ENCODE results near the gene BMPR1B.

The BMPR1B gene

GRCh38 chr4:94757192-94758140, at the start of gene BMPR1B:
BMPR1B (plus strand) TSS chr4:94757955; CDS start chr4:95104425, 346,470 bp downstream.
- no peak for DNase-seq

- DNase-seq = no peak
Measured at GRCh38 chr4:94711635-94712034, 46.1 kb upstream of the BMPR1B start.

DNA sequence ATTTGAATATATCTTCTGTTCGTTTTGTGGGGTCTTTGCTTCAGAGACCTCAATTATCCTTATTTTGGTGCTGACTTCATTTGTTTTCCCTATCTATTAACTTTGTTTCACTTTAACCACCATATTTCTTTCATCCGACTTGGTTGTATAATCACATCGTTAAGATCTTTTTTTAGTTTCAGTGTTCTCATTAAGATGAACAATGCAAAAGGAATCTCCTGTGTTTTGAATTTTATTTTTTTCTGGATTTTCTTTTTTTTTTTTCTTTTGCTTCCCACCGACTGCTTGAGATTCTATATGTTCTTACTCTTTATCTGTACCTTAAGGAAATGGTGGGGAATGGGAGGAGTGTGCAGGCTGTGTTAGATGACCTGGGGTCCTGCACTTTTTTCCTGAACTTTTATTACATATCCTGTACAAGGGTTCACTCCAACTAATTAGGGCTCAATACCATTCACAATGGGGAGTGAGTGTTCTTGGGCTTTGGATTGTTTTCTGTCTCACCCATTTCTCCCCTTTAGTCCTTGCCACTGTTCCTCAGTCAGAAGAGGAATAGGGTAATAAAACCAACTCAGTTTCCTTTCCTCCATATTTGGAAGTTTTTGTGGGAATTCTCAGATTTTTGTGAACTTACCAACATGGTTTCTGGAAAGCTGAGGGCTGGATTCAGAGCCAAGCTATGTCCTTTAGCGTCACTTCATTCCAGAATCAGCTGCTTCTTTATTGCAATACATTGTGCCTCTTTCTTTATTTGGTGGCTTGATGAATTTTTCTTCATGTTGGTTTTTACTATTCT, 43.2 kb upstream of the BMPR1B start:
- no peak for DNase-seq

DNA sequence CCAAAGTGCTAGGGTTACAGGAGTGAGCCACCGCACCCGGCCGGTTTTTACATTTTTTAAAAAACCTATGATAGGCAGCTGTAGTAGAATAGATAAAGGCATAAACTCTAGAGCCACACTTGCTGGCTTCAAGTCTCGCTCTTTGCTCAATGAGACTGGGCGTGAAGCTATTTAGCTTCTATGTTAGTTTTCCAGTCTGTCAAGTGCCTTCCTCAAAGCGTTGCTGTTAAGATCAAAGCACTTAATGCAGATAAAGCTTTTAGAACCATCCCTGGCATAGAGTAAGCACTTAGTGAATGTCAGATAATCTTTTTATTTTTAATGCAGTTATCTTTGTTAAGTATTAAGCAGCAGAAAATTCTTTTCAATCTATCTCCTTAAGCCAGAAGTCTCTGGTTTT, 42.0 kb upstream of the BMPR1B start:
- DNase-seq = no peak

GRCh38 chr4:94721310-94721709, 36.4 kb upstream of the BMPR1B start:
- no peak for DNase-seq

- DNase-seq = peak; percentile 13
Measured at GRCh38 chr4:94722270-94722669, 35.5 kb upstream of the BMPR1B start.

- DNase-seq = peak; percentile 63
Measured at GRCh38 chr4:94722748-94723147, 35.0 kb upstream of the BMPR1B start.

- no peak for DNase-seq
Measured at GRCh38 chr4:94724016-94724790, 33.6 kb upstream of the BMPR1B start.

DNA sequence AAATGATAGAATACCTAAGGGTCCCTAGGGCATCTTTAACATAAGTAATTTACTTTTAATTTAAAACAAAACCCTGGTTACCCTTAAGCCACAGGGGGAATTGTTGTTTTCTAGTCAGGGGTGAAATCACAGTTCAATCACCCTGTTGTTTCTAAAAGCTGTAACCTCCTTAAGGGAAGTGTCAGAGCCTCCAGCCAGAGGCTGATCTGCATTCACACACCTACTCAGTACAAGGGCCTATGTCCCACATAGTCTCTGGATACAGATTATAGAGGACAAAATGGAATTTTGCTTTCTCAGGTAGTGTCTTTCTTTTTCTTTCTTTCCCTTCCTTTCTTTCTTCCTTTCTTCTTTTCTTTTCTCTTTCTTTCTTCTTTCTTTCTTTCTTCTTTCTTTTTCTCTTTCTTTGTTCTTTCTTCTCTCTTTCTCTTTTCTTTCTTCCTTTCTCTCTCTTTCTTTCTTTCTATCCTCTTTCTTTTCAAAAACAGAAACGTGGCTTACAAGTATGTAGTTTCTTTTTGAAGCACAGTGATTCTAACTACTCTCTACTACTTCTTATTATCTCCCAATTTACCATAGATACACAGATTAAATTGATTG, 31.1 kb upstream of the BMPR1B start:
- no peak for DNase-seq

- DNase-seq = no peak
Measured at GRCh38 chr4:94728056-94728766, 29.5 kb upstream of the BMPR1B start.

- no peak for DNase-seq
Measured at GRCh38 chr4:94732358-94732698, 25.4 kb upstream of the BMPR1B start.

DNA sequence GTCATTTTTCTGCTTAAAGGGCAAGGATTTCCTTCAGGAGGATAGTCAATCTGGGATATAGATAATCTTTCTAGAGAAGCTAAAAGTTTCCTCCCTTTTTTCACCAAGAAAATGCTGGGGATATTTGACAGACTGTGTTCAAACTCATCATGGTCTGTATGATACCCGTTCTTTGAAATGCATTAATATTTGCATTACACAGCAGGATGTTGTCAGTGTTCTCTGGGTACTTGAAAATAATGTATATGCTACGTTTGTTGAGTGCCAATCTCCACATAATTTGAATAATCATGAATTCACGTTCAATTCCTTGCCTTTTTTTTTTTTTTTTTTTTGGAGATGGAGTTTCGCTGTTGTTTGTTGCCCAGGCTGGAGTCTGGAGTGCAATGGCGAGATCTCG, 18.0 kb upstream of the BMPR1B start:
- DNase-seq = no peak

- no peak for DNase-seq
Measured at GRCh38 chr4:94741304-94741703, 16.5 kb upstream of the BMPR1B start.

- DNase-seq = no peak
Measured at GRCh38 chr4:94743838-94744237, 13.9 kb upstream of the BMPR1B start.

DNA sequence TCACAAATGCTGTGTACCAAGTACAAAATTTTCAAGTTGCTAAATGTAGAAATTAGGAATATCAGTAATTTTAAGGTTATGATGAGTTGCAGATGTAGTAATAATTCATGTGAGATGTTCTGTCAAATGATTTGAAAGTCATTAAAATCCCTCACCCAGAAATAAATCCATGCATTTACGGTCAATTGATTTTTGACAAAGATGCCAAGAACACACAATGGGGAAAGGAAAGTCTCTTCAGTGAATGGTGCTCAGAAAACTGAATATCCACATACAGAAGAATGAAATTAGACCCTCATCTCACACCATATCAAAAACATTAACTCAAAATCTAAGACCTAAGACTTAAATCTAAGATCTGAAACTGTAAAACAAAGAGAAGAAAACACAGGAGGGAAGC, 12.9 kb upstream of the BMPR1B start:
- DNase-seq = no peak

DNA sequence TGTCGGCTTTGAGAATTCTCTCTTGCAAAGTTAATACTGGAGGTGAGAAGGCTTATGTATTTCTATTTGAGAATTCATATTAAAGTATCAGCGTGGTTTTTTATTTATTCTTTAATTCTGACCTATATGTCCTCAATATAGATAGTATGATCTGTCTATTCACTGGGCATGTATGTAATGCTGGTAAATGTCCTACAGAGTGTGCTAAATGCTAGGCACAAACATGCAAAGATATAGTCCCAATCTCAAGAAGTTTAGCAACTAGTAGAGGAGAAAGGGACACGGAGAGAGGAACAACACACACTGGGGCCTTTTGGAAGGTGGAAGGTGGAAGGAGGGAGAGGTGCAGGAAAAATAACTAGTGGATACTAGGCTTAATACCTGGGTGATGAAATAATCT, 11.0 kb upstream of the BMPR1B start:
- DNase-seq = no peak

DNA sequence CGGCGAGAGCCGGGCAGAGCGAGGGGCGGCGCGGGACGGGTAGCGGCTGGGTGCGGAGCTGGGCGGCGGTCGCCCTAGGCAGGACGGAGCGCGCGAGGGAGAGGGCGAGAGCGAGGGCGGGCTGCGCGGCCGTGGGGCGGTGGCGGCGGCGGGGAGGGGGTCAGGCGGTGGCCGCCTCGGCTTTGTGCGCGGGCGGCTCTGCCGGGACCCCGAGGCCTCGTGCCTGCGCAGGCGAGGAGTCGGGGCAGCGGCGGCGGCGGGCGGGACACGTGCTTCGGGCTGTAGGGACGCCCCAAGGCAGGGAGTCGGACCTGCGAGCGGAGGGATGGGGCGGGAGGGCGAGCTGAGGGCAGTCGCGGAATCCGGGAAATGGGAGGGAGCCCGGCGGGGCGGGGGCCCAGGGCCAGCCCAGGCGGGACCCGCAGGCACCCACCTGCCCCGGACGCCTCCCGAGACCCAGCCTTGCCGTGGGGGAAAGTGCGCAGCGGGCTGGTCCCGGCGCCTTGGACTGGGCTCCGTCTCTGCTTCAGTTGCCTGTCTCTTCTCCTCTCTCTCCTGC, 465 bp downstream of the BMPR1B start:
- no peak for DNase-seq

DNA sequence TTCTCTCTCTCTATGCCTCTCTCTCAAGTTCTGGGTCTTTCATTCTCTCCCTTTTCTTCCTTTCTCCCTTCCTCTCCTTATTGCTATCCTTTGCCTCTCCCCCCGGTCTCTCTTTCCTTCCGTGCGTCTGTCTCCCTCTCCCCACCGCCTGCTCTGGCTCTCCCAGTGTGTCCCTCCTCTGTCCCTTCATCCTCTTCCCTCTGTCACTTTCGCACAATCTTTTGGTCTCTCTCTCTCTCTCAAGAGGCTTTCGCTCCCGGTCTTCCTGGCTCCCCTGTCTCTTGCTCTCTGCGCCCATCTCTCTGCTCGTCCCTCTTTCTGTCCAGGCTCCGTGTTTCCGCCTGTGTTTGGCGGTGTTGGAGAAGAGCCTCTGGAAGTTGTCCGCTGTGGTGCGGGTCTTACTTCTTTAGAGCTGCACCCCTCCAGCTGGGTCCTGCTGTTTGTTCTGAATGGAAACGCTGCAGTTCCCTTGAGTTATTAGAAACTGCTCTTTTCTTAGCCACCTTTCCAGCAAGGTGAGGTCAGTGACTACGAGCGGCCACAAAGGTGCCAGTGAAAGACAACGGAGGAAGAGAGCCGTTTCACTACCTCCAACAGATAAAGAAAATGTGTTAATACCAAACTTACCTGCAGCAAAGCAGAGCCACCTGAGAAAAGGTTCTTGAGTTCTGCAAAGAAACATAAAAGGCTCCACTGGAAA, 1.1 kb downstream of the BMPR1B start:
- DNase-seq = no peak

DNA sequence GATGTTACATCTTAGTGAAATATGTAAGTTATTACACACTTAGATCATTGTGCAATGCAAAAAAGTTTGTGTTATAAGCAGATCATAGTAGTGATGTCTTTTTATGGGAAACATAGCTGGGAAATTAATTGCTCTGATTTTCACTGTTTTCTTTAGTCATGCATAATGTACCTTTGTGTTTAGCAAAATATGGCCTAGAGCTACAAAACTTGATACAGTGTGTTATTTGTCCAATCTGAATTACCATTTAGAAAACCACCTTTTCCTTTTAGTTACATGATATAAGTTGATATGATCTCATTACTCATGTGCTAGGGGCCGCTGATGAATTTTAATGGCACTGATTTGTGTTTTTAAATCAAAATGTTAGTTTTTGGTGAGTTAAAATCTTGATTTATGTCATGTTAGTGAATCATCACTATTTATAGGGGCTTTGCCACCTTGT, 2.0 kb downstream of the BMPR1B start:
- DNase-seq = no peak

- no peak for DNase-seq
Measured at GRCh38 chr4:94762326-94762725, 4.6 kb downstream of the BMPR1B start.

GRCh38 chr4:94763005-94763404, 5.2 kb downstream of the BMPR1B start:
- no peak for DNase-seq

All from RPMI8226 (cell line).